Upper lobe of right lung (tissue), 1 donor: ENCODE results near the gene TJP1. TPM values are rescaled to one million over a fixed set of nuclear protein-coding genes. Genes with fewer than 3 reads are reported as not detected.

ENCODE experiments used
- ATAC-seq: fragments of 200-7000 bp; cut with Tn5 transposase; one replicate; pipeline ENCODE4 v1.9.1; 2020; ENCODE audit warnings: mild to moderate bottlenecking, moderate library complexity
- DNase-seq: peaks from one replicate; pipeline ENCODE4 v3.0.0-alpha.2; 2020
- H3K27ac ChIP-seq: fragments of 200-600 bp; one replicate; pipeline ENCODE4 v1.8.0; 2022
- H3K27me3 ChIP-seq: fragments of 200-600 bp; one replicate; pipeline ENCODE4 v1.8.0; 2022; ENCODE audit warnings: mild to moderate bottlenecking
- H3K36me3 ChIP-seq: fragments of 200-600 bp; one replicate; pipeline ENCODE4 v1.8.0; 2022
- H3K4me1 ChIP-seq: fragments of 200-600 bp; one replicate; pipeline ENCODE4 v1.8.0; 2022
- H3K4me3 ChIP-seq: fragments of 200-600 bp; one replicate; pipeline ENCODE4 v1.8.0; 2022; ENCODE audit warnings: mild to moderate bottlenecking
- H3K9me3 ChIP-seq: fragments of 200-600 bp; one replicate; pipeline ENCODE4 v1.8.0; 2022
- CTCF ChIP-seq: fragments of 200-600 bp; IDR thresholded peaks from one replicate; pipeline ENCODE4 v1.8.0; 2022; ENCODE audit warnings: antibody characterized with exemption
- intact Hi-C: fragments of 100-400 bp; cut with DNase I; formaldehyde crosslinking; loops from one replicate; pipeline ENCODE4 v1.11.0; 2022
- total RNA-seq: library from RNA; stranded (reverse); fragmentation: NEBNext Ultra II Directional; extraction: Animal tissue kit (Norgen Biotek cat#: 25700); gene quantifications from one replicate; pipeline ENCODE4 v1.2.1, GENCODE V29; 2021
- donor health status: DM: no; HTN: yes; CAD: no; lungs with severe emphysema.

The TJP1 gene
- total RNA-seq, 1 donor from 2014 or later: 147 TPM

DNA sequence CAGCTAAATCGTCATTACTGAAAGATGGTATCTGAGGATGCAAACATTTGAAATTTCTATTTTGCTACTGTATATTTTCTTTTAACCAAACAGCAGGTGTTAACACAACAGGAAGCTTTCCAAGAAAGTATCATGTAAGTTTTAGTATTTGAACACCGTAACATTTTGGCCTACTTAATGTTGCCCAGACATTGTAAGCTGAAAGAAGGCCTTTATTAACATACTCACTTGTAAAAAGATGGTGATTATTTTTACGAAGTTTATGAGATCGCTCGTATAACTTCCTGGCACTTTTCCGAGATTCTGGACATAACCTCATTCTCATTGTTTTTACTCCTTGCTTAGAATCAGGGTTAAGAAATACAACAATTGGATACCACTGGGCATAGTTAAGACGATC is 95.7 kb downstream of the TJP1 start:
- H3K4me3 ChIP-seq: no peak overlapping the region
- intact Hi-C loops: no loop called here
- H3K27me3 ChIP-seq: no peaks in the 10 kb centered on the region
- TF ChIP-seq CTCF: no peak
- H3K4me1 ChIP-seq: no peaks in the 10 kb centered on the region
- H3K36me3 ChIP-seq: peaks cover 94% of the 10 kb centered on the region
- H3K9me3 ChIP-seq: no peaks in the 10 kb centered on the region
- ATAC-seq (no peak), DNase-seq (no peak)
- H3K27ac ChIP-seq: no peak overlapping the region

- no peak for ATAC-seq
- no peak for TF ChIP-seq CTCF
- no peaks in the 10 kb centered on the region for H3K4me1 ChIP-seq
Observed at GRCh38 chr15:29724026-29724425, 98.2 kb downstream of the TJP1 start.

GRCh38 chr15:29713784-29714183 is 108.5 kb downstream of the TJP1 start:
- intact Hi-C loops: no loop called here
- Histone ChIP-seq H3K4me1 (no peaks in the 10 kb centered on the region), H3K27me3 (no peaks in the 10 kb centered on the region), H3K9me3 (no peaks in the 10 kb centered on the region), H3K36me3 (peaks cover 98% of the 10 kb centered on the region), H3K27ac (no peak overlapping the region), H3K4me3 (no peak overlapping the region)
- TF ChIP-seq CTCF: no peak
- DNase-seq: no peak
- ATAC-seq: no peak

More at GRCh38 chr15:29724026-29724425, 98.2 kb downstream of the TJP1 start:
- no peak for DNase-seq
- Histone ChIP-seq H3K36me3 (peaks cover 96% of the 10 kb centered on the region), H3K27ac (no peak overlapping the region), H3K4me3 (no peak overlapping the region), H3K9me3 (no peaks in the 10 kb centered on the region), H3K27me3 (no peaks in the 10 kb centered on the region)
- intact Hi-C loops: no loop called here

GRCh38 chr15:29712149-29712885 is 110.0 kb downstream of the TJP1 start:
- Histone ChIP-seq H3K27ac (no peak overlapping the region), H3K9me3 (no peaks in the 10 kb centered on the region), H3K27me3 (no peaks in the 10 kb centered on the region), H3K4me1 (no peaks in the 10 kb centered on the region), H3K36me3 (peaks cover 98% of the 10 kb centered on the region), H3K4me3 (no peak overlapping the region)
- ATAC-seq (peak; percentile 64), DNase-seq (no peak)
- intact Hi-C loops: no loop called here
- TF ChIP-seq CTCF: no peak

- no peak for TF ChIP-seq CTCF
- no peak overlapping the region for H3K27ac ChIP-seq
- peaks cover 96% of the 10 kb centered on the region for H3K36me3 ChIP-seq
- H3K27me3 ChIP-seq: no peaks in the 10 kb centered on the region
- no peaks in the 10 kb centered on the region for H3K4me1 ChIP-seq
- no peaks in the 10 kb centered on the region for H3K9me3 ChIP-seq
- DNase-seq: no peak
- intact Hi-C loops: no loop called here
- no peak overlapping the region for H3K4me3 ChIP-seq
- no peak for ATAC-seq
Observed at GRCh38 chr15:29711531-29711930, 110.7 kb downstream of the TJP1 start.
